ENCODE measurements around the gene FGF14.

FGF14 gene

DNA sequence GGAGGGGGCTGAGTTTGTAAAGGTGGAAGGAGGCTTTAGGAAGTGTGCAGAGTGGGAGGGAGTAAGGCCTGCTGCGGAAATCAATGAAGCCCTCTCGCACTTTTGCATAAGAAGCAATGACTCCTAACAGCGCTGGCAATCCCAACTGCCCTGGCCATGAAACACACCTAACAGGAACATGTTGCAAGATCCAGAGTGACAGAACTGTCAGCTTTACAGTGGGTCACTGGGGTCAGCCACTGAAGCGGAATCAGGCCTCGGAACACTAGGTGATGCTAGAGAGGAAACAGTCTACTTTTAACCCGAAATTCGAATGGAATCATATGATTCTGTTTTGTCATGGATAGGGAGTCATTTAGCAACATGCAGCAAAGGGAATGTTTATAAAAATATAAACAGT lies 54.4 kb downstream of the FGF14 start:
- TF ChIP-seq, protein P1, sequence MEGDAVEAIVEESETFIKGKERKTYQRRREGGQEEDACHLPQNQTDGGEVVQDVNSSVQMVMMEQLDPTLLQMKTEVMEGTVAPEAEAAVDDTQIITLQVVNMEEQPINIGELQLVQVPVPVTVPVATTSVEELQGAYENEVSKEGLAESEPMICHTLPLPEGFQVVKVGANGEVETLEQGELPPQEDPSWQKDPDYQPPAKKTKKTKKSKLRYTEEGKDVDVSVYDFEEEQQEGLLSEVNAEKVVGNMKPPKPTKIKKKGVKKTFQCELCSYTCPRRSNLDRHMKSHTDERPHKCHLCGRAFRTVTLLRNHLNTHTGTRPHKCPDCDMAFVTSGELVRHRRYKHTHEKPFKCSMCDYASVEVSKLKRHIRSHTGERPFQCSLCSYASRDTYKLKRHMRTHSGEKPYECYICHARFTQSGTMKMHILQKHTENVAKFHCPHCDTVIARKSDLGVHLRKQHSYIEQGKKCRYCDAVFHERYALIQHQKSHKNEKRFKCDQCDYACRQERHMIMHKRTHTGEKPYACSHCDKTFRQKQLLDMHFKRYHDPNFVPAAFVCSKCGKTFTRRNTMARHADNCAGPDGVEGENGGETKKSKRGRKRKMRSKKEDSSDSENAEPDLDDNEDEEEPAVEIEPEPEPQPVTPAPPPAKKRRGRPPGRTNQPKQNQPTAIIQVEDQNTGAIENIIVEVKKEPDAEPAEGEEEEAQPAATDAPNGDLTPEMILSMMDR (IDR thresholded peaks at IDR 0.05): no peak
- TF ChIP-seq ZFX (IDR thresholded peaks at IDR 0.05; ENCODE audit: borderline replicate concordance): no peak
- no peak overlapping the region for H3K27ac ChIP-seq

DNA sequence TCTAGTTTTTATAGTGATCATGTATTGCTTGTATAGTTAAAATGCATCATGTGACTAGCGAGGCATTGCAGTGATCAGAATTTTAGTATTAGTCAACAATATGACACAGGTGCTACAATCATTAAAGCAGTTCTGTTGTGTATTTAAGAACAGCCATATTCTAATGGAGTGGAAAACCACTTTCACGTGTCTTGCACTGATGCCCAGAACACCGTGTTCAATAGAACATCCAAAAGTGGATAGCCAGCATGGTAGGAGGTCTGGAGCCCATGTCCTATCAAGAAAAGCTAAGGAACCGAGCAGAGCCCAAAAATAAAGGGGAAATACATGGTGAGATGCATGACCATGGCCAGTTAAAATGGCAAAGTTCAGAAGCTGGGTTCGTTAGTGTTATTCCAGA lies 55.1 kb downstream of the FGF14 start:
- TF ChIP-seq ZFX (IDR thresholded peaks at IDR 0.05; ENCODE audit: borderline replicate concordance): no peak
- TF ChIP-seq, protein P1 (IDR thresholded peaks at IDR 0.05): no peak
- H3K27ac ChIP-seq: no peak overlapping the region

DNA sequence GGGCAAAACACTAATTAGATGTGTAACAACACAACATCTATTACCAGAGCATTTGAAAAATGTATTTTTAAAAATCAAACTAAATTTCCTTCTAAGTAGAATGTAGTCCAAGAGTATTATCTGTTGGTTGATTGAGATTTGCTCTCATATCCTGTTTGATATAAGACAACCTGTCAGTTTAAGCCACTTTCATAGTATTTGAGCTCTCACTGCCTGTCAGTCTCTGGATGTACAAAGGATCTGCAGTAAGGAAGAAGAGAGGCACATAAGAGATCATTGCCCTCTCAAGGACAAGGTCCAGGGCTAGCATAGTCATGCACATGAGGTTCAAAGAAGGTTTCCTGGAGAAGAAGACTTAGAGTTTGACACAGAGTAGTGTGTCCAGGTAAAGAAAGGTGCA lies 57.4 kb downstream of the FGF14 start:
- H3K27ac ChIP-seq: no peak overlapping the region
- TF ChIP-seq ZFX (IDR thresholded peaks at IDR 0.05; ENCODE audit: borderline replicate concordance): no peak
- TF ChIP-seq, protein P1 (IDR thresholded peaks at IDR 0.05): no peak

DNA sequence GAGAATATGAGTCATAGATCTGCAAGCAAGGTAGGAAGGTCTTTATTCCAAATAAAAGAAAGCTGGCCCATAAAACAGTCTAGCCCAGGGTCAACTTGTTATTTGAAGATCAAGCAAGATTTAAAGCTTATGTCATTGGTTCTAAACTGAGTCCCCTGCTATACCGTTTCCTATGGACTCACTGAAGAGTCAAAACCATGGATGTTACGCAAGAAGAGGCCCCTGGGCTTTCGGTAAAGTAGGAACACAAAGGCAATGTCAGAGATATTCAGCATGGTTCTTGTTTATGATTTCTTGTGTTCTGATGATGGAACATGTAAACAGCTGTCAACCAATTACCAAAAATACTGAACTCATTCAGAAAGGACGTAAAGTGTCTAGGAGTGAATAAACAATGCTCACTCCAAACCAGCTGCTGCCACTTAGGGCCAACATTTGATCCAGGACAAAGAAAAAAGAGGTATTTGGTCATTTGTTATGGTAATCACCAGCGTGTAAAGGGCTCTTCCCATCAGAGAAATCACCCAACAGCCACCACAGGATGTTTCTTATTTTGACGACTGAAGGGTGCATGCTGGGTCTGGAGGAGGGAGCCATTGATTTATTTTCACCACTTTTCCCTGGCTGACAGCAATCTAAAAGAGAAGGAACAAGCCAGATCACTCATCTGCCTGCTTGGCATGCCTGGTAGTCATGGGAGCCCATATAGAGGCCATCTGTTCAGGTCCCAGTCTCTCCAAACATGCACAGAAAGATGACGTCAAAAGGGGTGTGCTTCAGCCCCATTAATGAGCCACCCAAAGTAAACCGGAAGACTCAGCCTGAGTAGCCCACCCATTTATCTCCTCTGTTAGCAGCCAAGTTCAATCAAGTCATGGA lies 68.3 kb downstream of the FGF14 start:
- TF ChIP-seq ZFX (IDR thresholded peaks at IDR 0.05; ENCODE audit: borderline replicate concordance): no peak
- TF ChIP-seq, protein P1 (IDR thresholded peaks at IDR 0.05): no peak

DNA sequence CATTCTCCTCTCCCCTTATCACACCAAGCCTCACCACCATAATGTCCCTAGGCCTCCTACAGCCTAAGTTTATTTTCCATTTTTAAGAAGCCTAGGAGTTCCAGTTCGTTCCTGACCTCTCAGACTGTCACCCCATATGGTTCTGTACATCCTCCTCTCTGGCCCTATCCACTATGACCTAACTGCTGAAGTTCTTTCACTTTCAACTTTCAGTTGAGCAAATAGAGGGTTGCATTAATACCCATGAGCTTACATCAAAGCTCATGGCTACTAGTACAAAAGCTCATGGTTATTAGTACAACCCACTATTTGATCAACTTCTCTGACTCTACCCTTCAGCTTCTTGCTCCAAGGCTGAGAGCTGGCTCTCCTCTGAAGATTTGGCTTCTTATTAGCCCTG lies 72.9 kb downstream of the FGF14 start:
- TF ChIP-seq, protein P1 (IDR thresholded peaks at IDR 0.05): no peak
- TF ChIP-seq ZFX (IDR thresholded peaks at IDR 0.05; ENCODE audit: borderline replicate concordance): no peak
- H3K27ac ChIP-seq: no peak overlapping the region

More for the DNA sequence above, 68.3 kb downstream of the FGF14 start:
- H3K27ac ChIP-seq: no peak overlapping the region

DNA sequence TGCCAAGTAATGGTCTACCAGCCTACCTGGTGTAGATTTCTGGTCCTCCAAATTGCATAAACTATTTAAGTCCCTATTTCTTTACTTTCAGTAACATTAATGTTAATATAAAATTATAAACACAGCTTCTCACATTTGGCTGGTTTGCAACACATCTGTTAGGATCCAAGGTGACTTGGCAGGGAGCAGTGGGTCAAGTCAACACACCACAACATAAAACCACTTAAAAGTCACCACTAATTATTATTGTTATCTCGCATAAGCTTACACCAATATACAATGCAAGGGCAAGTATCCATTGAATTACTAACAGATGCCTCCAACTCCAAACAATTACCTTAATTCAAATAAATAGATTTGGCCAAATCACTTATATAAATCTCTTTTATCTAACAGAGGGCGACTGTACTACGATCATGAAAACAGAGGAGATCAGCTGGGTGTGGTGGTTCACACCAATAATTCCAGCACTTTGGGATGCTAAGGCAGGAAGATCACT lies 74.7 kb downstream of the FGF14 start:
- TF ChIP-seq, protein P1 (IDR thresholded peaks at IDR 0.05): no peak
- no peak for TF ChIP-seq ZFX (IDR thresholded peaks at IDR 0.05; ENCODE audit: borderline replicate concordance)
- no peak overlapping the region for H3K27ac ChIP-seq

Measured in 22Rv1 (cell line).